Left ventricle myocardium inferior (tissue), 1 donor: ENCODE data around the gene ARHGAP4. TPM values are rescaled to one million over a fixed set of nuclear protein-coding genes. Genes with fewer than 3 reads are reported as not detected.

ENCODE experiments used
- DNase-seq: peaks from one replicate; pipeline ENCODE4 v3.0.0-alpha.2; 2020
- H3K27ac ChIP-seq: fragments of 200-600 bp; replicated peaks from 2 replicates; pipeline ENCODE4 v1.8.0; 2021
- H3K27me3 ChIP-seq: fragments of 200-600 bp; 2 replicates; pipeline ENCODE4 v1.8.0; 2021; ENCODE audit warnings: low read depth
- H3K36me3 ChIP-seq: fragments of 200-600 bp; 2 replicates; pipeline ENCODE4 v1.8.0; 2021
- H3K4me1 ChIP-seq: fragments of 200-600 bp; 2 replicates; pipeline ENCODE4 v1.8.0; 2021
- H3K4me3 ChIP-seq: fragments of 200-600 bp; 2 replicates; pipeline ENCODE4 v1.8.0; 2021; ENCODE audit warnings: mild to moderate bottlenecking, moderate library complexity
- H3K9me3 ChIP-seq: fragments of 200-600 bp; replicated peaks from 2 replicates; pipeline ENCODE4 v1.8.0; 2021
- intact Hi-C: fragments of 100-400 bp; cut with micrococcal nuclease; formaldehyde crosslinking; loops from one replicate; pipeline ENCODE4 v1.11.0; 2022
- total RNA-seq: library from RNA; stranded (reverse); fragmentation: NEBNext Ultra II Directional; extraction: Animal tissue kit (Norgen Biotek cat#: 25700); gene quantifications from one replicate; pipeline ENCODE4 v1.2.1, GENCODE V29; 2021
- TF ChIP-seq, protein P1 (sequence below): fragments of 200-600 bp; IDR thresholded peaks from 2 replicates; pipeline ENCODE4 v1.8.0; 2021; ENCODE audit warnings: antibody characterized with exemption, mild to moderate bottlenecking, borderline replicate concordance
- donor health status: DM: no; HTN: yes; CAD: no; lungs with severe emphysema.

Gene ARHGAP4
- total RNA-seq, 1 donor from 2014 or later, result 10.0 TPM

DNA sequence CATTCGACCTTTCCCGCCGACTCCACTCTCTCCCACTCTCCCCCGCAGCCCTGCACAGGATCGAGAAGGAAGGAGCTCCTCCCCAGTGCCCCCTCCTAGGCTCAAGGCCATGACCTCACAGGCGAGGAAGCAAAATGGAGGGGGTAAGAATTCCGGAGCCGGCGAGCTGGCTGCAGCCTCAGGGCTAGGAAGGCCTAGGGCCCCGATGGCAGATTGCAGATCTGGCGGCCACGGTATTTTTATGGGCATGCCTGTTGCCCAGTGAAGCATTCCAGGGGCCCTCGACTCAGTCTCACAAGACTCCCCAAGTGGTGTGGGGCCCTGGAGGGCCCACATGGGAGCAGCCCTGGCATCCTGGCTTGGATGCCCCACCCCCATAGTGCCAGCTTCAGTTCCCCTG, 39.1 kb downstream of the ARHGAP4 start:
- Histone ChIP-seq H3K9me3 (no peaks in the 10 kb centered on the region), H3K36me3 (no peaks in the 10 kb centered on the region), H3K27me3 (peaks cover 50% of the 10 kb centered on the region), H3K27ac (no peak overlapping the region), H3K4me1 (peaks cover 5% of the 10 kb centered on the region), H3K4me3 (no peak overlapping the region)
- TF ChIP-seq, protein P1, sequence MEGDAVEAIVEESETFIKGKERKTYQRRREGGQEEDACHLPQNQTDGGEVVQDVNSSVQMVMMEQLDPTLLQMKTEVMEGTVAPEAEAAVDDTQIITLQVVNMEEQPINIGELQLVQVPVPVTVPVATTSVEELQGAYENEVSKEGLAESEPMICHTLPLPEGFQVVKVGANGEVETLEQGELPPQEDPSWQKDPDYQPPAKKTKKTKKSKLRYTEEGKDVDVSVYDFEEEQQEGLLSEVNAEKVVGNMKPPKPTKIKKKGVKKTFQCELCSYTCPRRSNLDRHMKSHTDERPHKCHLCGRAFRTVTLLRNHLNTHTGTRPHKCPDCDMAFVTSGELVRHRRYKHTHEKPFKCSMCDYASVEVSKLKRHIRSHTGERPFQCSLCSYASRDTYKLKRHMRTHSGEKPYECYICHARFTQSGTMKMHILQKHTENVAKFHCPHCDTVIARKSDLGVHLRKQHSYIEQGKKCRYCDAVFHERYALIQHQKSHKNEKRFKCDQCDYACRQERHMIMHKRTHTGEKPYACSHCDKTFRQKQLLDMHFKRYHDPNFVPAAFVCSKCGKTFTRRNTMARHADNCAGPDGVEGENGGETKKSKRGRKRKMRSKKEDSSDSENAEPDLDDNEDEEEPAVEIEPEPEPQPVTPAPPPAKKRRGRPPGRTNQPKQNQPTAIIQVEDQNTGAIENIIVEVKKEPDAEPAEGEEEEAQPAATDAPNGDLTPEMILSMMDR, result no peak
- intact Hi-C loops, result no loop called here
- DNase-seq, result no peak

DNA sequence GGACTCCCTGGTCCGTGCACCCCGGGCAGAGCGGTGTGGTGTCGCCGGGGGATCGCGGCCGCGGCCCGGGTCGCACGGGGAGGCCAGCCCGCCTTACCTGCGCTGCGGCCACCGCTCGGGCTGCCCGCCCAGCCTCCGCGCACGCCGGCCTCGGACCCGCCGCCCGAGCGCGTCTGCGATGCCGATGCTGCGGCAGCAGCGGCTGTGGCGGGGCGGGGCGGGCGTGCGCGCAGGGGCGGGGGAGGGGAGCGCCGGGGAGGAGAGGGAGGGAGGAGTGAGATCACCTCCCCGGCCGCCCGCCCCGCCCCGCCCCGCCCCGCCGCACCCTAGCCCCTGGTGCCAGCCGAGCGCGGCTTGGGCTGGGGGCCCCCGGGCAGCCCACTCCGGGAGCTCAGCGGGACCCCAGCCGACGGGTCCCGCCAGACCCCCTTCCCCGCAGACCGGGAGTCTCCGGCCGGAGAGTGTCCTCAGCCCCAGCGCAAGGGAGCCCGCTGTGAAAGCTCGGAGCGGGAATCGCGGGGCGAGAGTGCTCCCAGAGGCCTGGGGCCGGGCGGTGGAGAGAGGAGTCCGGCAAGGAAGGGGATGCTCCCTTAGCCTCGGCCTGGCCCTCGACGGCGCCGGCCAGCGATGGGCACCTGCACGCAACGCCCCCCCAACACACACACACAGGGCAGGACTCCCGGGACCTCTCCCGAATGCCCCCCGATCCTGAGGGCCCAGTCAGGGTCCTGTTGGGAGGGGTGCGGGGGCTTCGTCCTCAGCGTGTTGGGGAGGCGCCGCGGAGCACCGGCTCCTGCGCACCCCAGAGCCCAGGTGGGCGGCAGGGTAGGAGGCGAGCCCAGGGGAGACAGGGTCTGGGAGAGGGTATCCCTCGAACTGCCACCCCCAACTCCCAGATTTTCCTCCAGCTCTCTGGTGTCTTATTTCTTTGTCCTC, 39.8 kb downstream of the ARHGAP4 start, which contains the start of gene L1CAM:
Gene L1CAM, minus strand, starts transcription at position 206 of the 936 bp plus-strand sequence. CDS start 10,337 bp downstream, outside the sequence.
- intact Hi-C loops, result no loop called here
- H3K4me3 ChIP-seq, result peak within 1 kb of the TSS; percentile 48
- peaks cover 57% of the 10 kb centered on the region for H3K27me3 ChIP-seq
- H3K36me3 ChIP-seq, result no peaks in the 10 kb centered on the region
- DNase-seq, result no peak
- no peaks in the 10 kb centered on the region for H3K9me3 ChIP-seq
- no peak within 1 kb of the TSS for H3K27ac ChIP-seq
- TF ChIP-seq, protein P1, result no peak
- peaks cover 5% of the 10 kb centered on the region for H3K4me1 ChIP-seq

DNA sequence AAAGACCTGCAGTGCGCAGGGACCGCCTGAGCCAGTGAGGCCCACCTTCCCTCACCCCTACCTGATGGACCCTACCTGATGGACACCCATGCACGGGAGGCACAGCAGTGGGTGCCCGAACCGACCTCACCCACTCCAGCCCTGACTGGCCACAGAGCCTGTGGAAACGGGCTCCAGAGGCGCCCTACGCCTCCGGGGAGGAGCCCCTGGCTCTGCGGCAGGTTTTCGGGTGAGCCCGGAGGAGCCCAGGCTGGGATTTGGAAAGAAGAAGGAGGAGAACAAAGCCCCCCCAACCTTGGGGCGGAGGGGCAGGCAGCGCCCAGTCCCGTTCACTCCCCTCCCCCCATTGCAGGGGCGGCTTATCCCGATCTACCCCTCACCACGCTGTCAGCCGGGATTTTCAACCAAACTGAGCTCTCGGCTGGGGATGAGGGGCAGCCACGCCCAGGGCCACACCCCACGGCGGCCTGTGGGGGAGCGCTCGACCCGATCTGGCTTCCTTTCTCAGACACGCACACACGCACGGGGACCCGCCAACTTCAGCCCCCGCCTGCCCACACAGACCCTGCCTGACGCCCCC, 40.8 kb downstream of the ARHGAP4 start:
- no peak for DNase-seq
- H3K4me3 ChIP-seq, result peak overlapping the region; percentile 48
- no peaks in the 10 kb centered on the region for H3K9me3 ChIP-seq
- intact Hi-C loops, result no loop called here
- peaks cover 64% of the 10 kb centered on the region for H3K27me3 ChIP-seq
- H3K4me1 ChIP-seq, result peaks cover 5% of the 10 kb centered on the region
- H3K36me3 ChIP-seq, result no peaks in the 10 kb centered on the region
- TF ChIP-seq, protein P1, result no peak
- H3K27ac ChIP-seq, result no peak overlapping the region

DNA sequence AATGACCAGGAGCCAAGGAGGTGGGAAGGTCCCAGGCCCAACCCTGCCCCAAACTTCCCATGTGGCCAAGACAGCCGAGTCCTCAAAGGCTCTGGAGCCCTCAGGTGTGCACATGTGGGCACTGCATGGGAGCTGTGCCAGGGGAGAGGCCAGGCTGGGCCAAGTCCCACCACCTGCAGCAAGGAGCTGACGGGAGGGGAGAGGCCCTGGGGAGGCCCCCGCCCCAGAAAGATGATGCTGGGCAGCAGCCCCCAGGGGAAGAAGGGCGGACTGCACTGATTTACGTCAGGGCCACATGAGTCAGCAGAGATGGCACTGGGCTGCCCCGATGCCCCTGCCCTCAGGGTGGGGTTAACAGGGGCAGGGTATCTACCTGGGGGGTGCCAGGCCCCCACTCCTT, 41.5 kb downstream of the ARHGAP4 start:
- TF ChIP-seq, protein P1, result no peak
- H3K4me3 ChIP-seq, result peak overlapping the region; percentile 48
- H3K9me3 ChIP-seq, result no peaks in the 10 kb centered on the region
- no peak overlapping the region for H3K27ac ChIP-seq
- no peak for DNase-seq
- H3K4me1 ChIP-seq, result peaks cover 5% of the 10 kb centered on the region
- no peaks in the 10 kb centered on the region for H3K36me3 ChIP-seq
- intact Hi-C loops, result no loop called here
- peaks cover 71% of the 10 kb centered on the region for H3K27me3 ChIP-seq

DNA sequence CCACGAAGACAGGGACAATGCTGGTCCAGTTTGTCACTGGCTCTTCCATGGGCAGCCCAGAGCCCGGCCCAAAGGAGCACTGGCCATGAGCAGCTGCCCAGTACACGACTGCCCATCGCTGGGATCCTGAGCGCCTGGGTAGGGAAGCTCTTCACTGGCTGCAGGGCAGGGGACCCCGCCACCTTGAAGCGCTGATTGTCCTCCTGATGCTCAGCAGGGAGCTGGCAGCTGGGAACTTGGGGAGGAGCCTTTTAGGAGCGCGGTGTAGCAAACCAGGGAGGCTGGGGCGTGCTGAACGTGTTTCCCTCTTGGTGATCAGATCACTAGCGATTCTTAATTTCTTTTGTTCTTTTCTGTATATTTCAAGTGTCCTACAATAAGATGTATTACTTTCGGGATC, 41.9 kb downstream of the ARHGAP4 start:
- intact Hi-C loops, result no loop called here
- Histone ChIP-seq H3K27ac (no peak overlapping the region), H3K36me3 (no peaks in the 10 kb centered on the region), H3K4me3 (no peak overlapping the region), H3K27me3 (peaks cover 76% of the 10 kb centered on the region), H3K4me1 (peaks cover 5% of the 10 kb centered on the region), H3K9me3 (no peaks in the 10 kb centered on the region)
- TF ChIP-seq, protein P1, result no peak
- DNase-seq, result no peak
